Activated CD8-positive, alpha-beta memory T cell treated with anti-CD3 and anti-CD28 coated beads for 36 hours (primary cell): Measurements from ENCODE around the gene POP5. TPM values are rescaled to one million over a fixed set of nuclear protein-coding genes. Genes with fewer than 3 reads are reported as not detected.

ENCODE experiments used
- total RNA-seq, 2 experiments: library from RNA; stranded (reverse); gene quantifications; one replicate each; pipeline ENCODE4 v1.2.3, GENCODE V29; 2021

Gene POP5
- total RNA-seq, 2 experiments from 2014 or later: 75.4 to 75.6 TPM

Other genes starting within 250 kb of the POP5 start
- gene MSI1, start 212.2 kb downstream of the POP5 start, total RNA-seq: under 1 TPM; 0.17 to 0.21 TPM
- 100 to 1,000 TPM; 494 TPM for gene COX6A1, start 143.3 kb downstream of the POP5 start, total RNA-seq
- 10 to 100 TPM; 68.2 to 69.1 TPM for gene TRIAP1, start 135.0 kb downstream of the POP5 start, total RNA-seq
- 10 to 100 TPM; 30.8 to 32.1 TPM for gene GATC, start 135.0 kb downstream of the POP5 start, total RNA-seq
- gene SRSF9, start 111.7 kb downstream of the POP5 start, total RNA-seq: 100 to 1,000 TPM; 275 to 281 TPM
- 100 to 1,000 TPM; 269 to 277 TPM for gene DYNLL1, start 85.3 kb downstream of the POP5 start, total RNA-seq
- gene COQ5, start 52.2 kb downstream of the POP5 start, total RNA-seq: 10 to 100 TPM; 33.7 to 36.0 TPM
- 100 to 1,000 TPM; 165 to 168 TPM for gene RNF10, start 47.0 kb downstream of the POP5 start, total RNA-seq
- under 1 TPM; 0.17 to 0.31 TPM for gene CABP1, start 59.2 kb upstream of the POP5 start, total RNA-seq
- gene MLEC, start 105.7 kb upstream of the POP5 start, total RNA-seq: 100 to 1,000 TPM; 128 to 132 TPM
- gene UNC119B, start 129.1 kb upstream of the POP5 start, total RNA-seq: 10 to 100 TPM; 26.2 to 29.8 TPM
- 10 to 100 TPM; 11.8 to 12.6 TPM for gene ACADS, start 144.4 kb upstream of the POP5 start, total RNA-seq